Loucy (cell line): ENCODE data around the gene JAG1.

ENCODE experiments used
- EZH2phosphoT487 ChIP-seq: fragments of 200-600 bp; IDR thresholded peaks from 2 replicates; pipeline ENCODE4 v1.6.1; 2018; ENCODE audit warnings: antibody characterized with exemption, mild to moderate bottlenecking, moderate library complexity, borderline replicate concordance
- TF ChIP-seq, protein P1 (sequence below): fragments of 200-600 bp; sonication (generic); conservative IDR thresholded peaks from 2 replicates; pipeline ENCODE4 v1.5.1; 2014; ENCODE audit warnings: mild to moderate bottlenecking, antibody characterized with exemption, low read length

DNA sequence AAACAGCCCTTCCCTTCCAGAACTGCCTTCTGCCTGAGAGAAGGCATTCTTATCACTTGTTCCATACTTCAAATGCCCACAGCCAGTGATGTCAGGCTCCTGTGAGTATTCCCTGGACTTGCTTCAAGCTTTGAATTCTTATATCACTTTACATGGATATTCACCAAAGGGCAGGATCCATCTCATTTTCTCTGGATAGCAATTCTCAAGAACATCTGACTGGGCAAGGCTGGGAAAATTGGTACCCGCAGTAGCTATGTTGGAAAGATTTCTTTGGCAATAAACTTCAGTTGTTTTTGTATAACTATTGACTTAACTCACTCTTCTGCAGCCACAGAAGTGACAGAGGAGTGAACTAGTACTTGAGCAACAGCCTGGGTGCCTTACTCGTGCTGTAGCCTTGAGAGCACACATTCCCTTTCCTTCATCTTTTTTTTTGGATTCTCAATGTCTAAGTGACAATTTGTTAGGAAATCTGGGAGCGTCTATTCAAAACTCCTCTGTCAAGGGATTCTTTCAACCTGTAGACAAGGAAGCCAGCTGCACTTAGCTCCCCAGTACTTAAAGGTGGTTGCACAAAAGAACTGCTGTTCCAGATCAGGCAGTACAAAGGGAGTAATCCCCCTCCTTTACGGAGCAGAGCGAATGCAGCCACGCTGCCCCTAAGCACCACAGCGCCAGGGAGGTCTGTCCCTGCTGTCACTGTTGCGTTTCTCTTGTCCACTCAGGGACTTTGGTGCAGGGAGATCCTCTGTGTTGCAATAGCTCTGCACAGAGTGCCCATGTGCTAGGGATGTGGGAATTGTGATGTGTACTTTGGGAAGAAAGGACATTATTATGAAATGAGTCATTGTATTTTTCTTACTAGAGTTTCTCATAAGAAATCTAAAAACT lies 69.6 kb downstream of the JAG1 start:
- TF ChIP-seq, protein P1, sequence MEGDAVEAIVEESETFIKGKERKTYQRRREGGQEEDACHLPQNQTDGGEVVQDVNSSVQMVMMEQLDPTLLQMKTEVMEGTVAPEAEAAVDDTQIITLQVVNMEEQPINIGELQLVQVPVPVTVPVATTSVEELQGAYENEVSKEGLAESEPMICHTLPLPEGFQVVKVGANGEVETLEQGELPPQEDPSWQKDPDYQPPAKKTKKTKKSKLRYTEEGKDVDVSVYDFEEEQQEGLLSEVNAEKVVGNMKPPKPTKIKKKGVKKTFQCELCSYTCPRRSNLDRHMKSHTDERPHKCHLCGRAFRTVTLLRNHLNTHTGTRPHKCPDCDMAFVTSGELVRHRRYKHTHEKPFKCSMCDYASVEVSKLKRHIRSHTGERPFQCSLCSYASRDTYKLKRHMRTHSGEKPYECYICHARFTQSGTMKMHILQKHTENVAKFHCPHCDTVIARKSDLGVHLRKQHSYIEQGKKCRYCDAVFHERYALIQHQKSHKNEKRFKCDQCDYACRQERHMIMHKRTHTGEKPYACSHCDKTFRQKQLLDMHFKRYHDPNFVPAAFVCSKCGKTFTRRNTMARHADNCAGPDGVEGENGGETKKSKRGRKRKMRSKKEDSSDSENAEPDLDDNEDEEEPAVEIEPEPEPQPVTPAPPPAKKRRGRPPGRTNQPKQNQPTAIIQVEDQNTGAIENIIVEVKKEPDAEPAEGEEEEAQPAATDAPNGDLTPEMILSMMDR, result no peak
- TF ChIP-seq EZH2phosphoT487, result no peak
